Measurements from ENCODE around the gene HMX1.

- no peak for TF ChIP-seq CTCF (conservative IDR thresholded peaks at IDR 0.05; ENCODE audit: low read length)
- TF ChIP-seq EZH2phosphoT487 (IDR thresholded peaks at IDR 0.05; ENCODE audit: borderline replicate concordance, low read depth, low read length) = no peak
Observed at GRCh38 chr4:8894424-8894816, 22.8 kb upstream of the HMX1 start.
